ENCODE data around the gene CHFR.

DNA sequence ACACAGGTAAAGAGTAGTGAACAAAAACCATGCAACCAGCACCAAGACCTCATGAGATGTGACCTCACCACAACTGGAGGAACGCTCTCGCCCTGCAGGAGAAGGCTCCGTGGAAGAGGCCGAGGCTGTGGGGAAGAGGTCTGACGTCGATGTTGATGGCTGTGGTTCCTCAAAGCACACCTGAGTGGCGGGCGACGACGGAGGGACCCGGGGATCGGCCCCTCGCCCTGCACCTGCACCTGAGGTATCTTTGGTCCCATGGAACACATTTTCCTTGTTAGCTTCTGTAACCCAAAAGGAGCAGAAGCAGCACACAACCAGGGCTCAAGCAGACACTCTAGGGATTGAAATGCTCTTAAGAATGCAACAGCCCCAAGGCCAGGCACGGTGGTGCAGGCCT lies 17.9 kb downstream of the CHFR start:
- TF ChIP-seq CTCF (conservative IDR thresholded peaks at IDR 0.05; ENCODE audit: low read depth in 2 of 2) (no peak), REST (IDR thresholded peaks at IDR 0.05; ENCODE audit: unreplicated experiment) (no peak), CREB1 (CRISPR knock-in tag; IDR thresholded peaks at IDR 0.05; ENCODE audit: low read depth) (no peak), JUNB (IDR thresholded peaks at IDR 0.05; ENCODE audit: unreplicated experiment) (no peak), EZH2 (IDR thresholded peaks at IDR 0.05; ENCODE audit: low read depth, unreplicated experiment) (no peak), EZH2phosphoT487 (IDR thresholded peaks at IDR 0.05; ENCODE audit: unreplicated experiment) (no peak), ETS1 (IDR thresholded peaks at IDR 0.05) (no peak), POLR2AphosphoS5 (IDR thresholded peaks at IDR 0.05; ENCODE audit: low read depth) (no peak), ZNF114 (CRISPR knock-in tag; IDR thresholded peaks at IDR 0.05) (no peak), STAT1 (IDR thresholded peaks at IDR 0.05; ENCODE audit: unreplicated experiment) (no peak), NANOG (IDR thresholded peaks at IDR 0.05; ENCODE audit: borderline replicate concordance) (no peak)

Data from GM23338 (cell line).